GM19324 (cell line): ENCODE results near the gene GGT6.

ENCODE experiments used
- ATAC-seq: cut with Tn5 transposase; IDR thresholded peaks from one replicate; pipeline ENCODE4 v1.9.1; 2021; ENCODE audit warnings: mild to moderate bottlenecking, moderate library complexity; ENCODE audit not compliant: unreplicated experiment, low FRiP score

The GGT6 gene

DNA sequence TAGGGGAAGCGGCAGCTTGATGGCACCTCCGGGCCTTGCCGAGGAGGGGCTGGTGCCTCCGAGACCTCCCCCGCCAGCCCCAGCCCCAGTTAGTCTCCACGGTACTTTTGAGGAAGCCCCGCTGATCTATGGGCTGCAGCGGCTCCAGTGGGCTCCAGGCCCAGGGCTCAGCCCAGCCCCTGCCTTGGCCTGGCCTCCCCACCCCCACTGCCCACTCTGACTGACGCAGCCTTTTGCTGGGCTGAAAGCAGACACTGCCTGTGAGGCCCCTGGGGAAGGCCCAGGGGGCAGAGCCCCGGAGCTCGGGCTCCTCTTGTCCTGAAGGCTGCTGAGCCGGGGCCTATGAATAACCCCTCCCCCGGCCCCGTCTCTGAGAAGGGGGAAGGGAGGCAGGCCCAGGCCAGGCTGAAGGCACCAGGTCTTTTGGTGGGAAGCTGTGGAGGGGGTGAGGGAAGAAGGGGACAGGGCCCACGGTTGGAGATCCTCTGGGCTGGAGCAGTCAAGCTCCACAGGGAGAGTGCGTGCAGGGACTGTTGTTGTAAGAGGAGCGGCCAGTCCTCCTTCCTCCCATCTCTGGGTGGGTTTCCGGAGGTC is 16.4 kb upstream of the GGT6 start:
- no peak for ATAC-seq

DNA sequence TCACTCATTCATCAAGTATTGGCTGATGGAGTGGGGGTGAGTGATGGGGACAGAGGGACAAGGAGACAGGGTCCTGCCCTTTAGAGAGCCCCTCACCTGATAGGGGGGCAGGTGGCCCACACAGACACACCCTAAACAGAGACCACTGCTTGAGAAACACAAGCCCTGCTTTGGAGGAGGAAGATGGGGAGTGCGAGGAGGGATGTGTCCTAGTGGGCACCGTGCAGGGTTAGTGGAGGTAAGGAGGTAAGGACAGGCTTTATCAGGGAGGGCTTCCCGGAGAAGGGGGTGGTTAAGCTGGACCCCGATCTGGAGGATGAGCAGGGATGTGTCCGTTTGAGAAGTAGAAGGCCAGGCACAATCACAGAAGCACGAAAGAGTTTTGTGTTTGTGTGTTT is 15.8 kb upstream of the GGT6 start:
- no peak for ATAC-seq

DNA sequence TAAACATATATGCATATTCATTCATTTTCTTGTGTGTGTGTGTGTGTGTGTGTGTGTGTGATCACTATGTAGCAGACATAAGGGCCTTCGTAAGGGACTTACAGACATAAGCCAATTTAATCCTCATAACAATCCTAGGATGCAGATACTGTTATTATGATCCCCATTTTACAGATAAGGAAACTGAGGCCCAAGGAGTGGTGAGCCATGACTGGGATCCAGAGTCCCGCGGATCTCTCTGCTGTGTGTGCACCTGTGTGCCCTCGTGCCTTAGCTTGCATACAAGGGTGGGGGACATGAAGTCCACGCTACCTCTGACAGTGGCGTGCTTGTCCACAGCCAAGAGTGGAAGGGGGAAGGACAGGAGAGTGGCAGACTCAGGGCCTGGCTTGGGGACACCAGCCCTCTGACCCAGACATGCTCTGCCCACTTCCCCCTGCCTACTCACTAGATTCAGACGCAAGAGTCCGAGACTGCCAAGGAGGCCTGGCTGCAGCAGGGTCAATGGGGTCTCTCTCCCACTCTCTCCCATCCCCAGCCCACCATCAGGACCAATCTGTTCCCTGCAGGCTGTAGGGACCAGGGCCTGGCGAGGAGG is 14.2 kb upstream of the GGT6 start:
- ATAC-seq: no peak

DNA sequence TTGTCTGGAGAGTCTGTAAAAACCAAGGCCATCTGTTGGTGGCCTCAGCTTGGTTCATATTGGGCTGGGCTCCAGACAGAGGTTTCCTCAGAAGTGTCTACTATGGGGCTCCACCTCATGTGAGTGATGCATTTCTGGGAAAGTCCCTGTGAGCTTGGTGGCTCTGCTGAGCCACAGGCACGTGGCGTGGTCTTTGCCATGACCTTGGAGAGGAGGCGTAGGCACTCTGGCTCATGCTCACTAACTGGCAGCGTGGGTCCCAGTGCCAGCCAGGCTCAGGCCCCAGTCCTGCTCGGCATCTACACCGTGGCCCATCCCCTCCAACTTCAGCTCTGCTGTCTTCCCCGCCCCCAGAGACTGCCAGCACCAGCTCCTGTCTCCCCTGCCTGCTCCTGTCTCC is 13.3 kb upstream of the GGT6 start:
- no peak for ATAC-seq

DNA sequence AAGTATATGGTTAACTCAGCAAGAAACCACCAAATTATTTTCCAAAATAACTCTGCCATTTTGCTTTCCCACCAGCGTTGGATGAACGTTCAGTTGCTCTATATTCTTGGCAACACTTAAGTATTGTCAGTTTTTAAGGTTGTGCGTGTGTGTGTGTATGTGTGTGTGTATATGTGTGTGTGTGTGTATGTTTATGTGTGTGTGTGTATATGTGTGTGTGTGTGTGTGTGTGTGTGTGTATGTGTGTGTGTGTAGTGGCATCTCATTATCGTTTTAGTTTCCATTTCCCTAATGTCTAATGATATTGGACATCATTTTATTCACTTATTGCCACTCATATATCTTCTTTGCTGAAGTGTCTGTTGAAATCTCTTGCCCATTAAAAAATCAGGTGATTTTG is 12.7 kb upstream of the GGT6 start:
- no peak for ATAC-seq

DNA sequence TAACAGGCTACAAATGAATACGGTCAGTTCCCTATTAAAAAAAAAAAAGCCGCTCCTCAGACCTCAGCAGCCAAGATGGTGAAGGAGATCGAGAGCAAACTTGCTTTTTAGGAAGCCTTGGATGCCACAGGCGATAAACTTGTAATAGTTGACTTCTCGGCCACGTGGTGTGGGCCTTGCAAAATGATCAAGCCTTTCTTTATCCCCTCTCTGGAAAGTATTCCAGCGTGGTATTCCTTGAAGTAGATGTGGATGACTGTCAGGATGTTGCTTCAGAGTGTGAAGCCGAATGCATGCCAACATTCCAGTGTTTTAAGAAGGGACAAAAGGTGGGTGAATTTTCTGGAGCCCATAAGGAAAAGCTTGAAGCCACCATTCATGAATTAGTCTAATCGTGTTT is 11.8 kb upstream of the GGT6 start:
- no peak for ATAC-seq

DNA sequence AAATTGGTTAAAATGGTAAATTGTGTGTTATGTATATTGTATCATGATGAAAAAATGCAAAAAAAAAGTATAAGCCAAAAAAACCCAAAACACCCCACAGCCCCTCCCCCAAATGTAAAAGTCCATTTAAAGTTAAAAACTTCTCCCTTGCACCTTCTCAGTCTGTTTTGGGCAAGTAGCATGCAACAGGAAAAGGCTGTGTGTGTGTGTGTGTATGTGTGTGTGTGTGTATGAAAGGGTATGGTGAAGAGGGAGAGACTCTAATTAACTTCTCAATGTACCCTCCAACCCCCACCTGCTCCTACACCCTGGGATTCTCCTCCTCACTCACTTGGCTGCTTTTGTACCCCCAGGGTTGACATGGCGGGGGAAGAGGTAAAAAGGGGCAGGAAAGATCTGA is 9.2 kb upstream of the GGT6 start:
- ATAC-seq: no peak

DNA sequence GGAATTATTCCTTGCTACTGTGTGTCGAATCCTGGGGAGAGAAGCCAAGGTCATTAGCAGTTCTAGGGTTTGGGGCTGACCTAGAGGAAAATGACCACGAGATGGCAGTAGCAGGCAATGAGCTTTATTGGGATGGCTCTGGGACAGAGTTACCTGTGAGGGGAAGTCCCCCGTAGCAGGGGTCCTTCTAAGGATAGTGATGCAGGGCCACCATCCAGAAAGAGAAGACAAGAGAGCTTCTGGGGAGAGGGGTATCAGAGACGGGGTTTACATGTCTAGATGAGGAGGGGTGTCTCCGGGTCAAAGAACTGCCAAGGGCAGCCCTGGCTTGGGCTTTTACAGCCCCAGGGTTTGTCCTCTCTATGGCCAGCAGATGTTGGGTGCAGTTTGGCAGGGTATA is 6.4 kb upstream of the GGT6 start:
- no peak for ATAC-seq

DNA sequence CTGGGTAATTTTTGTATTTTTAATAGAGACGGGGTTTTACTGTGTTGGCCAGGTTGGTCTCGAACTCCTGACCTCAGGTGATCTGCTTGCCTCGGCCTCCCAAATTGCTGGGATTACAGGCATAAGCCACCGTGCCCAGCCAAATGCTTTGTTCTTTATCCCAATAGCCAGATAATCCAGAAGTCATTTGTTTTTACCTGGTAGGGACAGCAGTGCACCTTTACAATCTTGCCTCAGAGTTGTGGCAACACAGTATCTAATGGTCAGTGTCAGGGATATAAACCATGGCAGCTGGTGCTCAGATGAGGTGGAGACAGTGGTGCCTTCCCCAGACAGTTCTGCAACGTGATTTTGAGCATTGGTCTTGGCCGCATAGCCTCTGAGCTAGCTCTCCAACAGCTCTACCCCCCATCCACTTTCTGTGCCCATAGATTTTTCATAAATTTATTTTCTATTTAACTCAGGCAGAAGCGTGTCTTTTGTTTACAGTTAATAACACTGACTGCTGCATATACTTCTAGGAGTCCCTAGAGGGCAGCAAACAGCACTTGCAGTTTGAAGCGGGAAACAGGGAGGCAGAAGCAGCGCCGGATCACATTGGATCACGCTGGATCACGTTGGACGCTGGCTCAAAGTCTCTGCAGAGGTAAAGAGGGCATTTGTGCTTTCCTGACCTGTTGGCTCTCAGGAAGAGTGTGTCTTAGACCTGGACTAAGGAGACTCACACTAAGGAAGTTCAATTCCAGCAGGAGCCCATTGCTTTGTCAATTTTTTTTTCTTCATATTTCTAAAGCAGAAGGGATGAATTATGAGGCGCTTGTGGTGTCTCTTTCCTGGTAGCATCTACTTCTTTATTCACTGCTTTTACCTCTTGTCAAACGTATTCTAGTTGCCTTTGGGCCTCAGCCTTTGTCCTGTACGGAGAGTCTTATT is 5.1 kb upstream of the GGT6 start:
- ATAC-seq: no peak

DNA sequence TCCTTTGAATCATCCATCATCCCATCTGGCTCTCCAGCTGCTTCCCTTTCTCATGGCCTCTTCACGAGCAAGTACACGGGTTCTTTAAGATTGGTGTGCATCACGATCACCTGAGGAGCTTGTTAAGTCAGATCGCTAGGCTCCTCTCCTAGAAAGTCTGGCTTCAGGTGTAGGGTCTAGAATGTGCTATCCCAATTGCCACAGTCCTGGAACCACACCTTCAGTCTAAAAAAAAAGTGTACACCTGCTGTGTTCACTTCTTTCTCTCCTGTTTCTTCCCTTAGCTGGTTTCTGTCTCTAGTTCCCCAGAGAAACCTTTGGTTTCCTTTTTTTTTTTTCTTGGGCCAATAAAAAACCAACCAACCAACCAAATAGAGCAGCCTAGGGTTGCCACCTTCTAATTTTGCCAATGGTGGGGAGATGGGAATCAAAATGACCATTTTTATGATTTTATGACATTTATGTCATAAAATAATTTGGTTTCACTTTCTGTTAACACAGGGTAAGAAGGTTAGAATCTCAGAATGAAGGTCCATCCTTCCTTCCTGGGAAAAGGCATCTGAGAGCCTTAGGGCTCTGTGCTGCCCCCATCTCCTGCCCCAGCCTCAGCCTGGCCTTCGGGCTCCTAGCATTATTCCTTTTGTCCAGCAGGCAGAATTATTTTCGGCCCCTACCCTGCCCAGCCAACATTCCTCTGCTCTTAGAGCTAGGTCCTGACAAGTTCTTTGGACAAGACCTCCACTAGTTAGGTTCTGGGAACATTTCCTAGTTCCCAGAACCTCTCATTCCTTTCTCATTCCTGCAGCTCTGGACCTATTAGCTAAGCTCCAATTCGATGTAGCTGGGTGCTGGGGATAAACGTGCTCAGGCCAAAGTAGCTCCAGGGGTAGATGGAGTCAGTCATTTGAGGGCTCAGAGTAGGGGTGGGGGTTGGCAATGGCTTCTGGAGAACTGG is 1.9 kb upstream of the GGT6 start:
- ATAC-seq: no peak

DNA sequence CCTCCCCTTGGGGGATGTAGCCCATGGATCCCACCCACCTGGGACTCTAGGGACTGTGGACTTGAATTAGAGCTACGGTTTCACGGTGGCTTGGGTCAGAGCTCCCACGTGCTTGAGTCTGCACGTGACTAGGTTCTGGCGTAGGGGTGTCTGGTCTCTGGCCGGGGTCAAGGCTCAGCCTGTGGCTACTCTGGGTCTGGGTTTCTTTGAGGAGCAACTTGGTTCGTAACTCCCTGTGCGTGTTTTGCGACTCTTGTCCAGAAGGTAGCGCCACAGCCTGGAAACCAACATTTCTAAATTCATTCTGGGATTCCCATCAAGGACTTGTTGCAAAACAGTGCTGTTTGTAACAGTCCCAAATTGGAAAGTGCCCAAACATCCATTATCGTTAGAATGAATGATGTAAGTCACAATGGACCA is 470 bp upstream of the GGT6 start:
- no peak for ATAC-seq

DNA sequence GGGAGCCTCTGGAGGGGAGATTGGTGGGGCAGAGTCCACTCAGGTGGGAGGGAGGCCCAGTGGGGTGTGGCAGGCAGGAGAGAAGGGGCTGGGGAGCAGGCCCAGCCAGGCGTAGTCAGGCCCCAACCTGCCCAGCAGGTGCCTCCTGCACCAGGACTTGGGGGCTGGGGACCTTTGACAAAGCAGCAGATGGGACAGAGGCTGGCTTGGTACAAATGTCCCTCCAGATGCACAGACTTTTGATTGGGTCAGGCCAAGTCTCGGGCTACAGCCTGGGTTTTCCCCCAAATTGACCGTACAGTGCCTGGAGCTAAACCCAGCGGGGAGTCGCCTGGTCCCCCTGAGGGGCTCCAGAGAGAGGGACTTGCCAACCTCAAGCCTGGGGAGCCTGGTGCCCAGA is 411 bp downstream of the GGT6 start:
- ATAC-seq: no peak

DNA sequence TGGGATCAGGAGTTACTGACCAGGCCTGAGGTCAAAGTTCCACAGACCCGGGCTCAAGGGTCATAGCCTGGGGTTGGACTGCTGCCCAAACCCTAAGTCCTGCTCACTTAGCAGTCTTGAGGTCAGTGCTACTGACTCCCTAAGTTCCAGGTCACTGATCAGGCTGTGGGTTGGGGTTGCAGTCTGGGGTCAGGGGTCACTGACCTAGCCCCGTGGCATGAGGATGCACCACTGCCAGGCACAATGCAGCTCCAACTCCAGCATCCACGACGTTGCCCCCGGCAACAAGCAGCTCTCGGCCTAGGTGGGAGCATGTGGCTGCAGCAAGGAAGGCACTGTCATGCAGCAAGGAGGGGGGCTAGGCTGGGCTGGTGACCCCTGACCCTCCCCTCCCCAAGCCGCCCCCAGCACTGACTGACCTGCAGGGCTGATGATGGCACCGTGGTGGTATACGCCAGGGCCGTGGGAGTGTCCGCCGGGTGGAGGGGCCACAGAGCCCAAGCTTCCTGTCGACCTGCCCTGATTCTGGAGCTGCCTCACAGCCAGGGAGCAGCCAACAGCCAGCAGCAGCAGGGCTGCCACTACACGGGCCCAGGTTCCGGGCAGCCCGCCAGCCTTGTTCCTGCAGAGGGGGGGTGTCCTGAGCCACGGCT is 1.1 kb downstream of the GGT6 start:
- no peak for ATAC-seq

DNA sequence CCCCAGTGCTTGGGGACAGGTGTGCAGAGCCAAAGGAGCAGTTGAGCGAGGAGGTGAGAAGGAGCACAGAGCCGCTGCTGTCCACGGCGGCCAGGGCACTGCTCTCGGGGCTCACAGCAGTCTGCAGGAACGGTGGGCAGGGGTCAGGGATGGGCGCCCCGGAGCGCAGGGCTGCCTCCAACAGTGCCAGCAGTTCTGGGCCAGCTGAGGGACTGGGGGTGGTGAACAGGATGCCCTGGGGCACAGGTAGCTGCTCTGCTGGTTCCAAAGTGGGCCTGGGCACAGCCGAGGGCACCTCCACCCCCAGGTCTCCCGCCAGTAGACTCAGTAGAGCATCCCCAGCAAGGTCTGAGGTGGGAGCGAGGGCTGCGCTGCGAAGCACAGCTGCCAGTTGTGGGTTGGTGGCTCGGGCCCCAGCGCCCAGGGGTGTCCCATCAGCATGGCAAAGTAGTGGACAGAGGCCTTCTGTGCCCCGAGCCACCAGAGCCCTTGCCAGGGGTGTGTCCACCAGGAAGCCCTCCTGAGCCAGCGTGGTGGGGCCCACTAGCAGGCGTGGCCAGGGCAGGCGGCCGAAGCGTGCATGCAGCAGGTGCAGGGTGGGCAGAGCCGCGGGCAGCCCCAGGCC is 1.9 kb downstream of the GGT6 start:
- ATAC-seq: no peak

DNA sequence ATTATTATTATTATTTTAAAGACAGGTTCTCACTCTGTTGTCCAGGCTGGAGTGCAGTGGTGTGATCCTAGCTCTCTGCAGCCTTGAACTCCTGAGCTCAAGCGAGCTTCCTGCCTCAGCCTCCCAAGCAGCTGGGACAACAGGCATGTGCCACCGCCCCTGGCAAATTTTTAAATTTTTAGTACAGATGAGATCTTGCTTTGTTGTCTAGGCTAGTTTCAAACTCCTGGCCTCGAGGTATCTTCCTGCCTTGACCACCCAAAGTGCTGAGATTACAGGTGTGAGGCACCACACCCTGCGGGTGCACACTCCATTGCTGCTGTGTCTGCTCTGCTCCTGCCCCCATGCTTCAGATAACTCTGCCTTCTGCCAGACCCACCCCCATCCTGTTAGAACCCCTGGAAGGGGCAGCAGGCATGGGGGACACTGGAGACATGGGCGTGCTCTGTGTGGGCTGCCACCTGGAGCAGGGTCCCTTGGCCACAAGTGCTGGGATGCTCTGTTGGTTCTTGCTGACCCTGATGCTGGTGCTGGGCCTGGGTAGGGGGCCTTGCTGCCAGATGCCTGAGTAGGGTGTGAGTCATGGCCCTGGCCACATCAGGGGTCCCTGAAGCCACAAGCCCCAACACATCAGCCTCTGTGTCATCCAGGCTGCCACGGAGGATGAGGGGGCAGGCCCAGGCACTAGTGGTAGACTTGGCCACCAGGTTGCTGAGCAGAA is 2.6 kb downstream of the GGT6 start:
- ATAC-seq: no peak

DNA sequence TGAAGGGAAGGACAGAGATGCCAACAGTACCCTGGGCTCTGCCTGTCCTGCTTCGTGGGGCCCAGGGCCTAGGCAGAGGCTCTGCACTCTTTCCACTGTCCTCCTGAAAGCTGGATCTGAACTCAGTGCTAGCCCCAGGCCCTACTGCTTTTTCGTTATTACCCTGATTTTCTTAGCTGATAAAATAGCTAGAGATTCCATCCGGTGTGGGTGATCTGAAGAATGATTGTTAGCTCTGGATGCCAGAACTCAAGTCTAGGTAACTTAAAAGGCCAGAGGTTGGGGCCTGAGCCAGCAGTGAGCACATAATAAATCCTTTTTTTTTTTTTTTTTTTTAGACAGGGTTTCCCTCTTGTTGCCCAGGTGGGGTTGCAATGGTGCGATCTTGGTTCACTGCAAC is 3.4 kb downstream of the GGT6 start:
- no peak for ATAC-seq

DNA sequence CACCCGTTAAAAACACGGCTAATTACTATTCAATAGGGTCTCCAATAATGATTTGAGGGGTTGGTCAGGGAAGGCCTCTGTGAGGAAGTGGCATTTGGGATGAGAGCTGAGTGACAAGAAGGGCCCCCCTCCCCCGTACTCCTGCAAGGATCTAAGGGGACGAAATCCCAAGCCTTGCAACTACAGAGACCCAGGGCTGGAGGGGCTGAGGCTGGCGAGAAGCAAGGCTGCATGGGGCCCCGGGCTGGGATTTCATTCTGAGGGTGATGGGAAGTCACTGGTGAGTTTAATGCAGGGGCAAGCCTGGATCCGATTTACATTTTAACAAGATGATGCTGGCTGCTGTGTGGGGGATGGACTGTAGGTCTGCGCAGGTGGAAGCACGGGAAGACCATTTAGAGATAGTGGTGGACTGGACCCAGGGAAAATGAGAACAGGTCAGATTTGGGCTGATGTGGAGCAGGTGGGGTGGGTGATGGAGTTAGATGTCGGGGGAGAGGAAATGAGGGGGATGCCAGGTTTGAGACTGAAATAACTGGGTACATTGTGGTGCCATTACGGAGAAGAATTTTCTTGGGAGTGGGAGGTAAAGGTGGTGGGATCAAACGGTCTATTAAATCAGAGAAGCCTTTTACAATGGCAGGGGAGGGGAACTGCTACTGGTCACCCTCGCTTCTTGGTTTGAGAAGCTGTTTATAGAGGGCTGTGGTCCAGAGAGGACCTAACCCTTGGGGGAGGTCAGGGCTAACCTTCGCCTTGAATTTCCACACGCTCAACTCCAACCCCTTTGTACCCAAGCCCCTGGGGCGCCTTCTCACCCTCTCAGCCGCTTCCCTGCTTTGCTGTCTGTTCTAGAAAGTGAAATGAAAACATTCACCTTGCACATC is 4.3 kb downstream of the GGT6 start:
- no peak for ATAC-seq
